Upper lobe of left lung (tissue), 6 donors: ENCODE data around the gene NT5DC2. TPM values are rescaled to one million over a fixed set of nuclear protein-coding genes. Genes with fewer than 3 reads are reported as not detected.

Source experiments
- ATAC-seq, 2 donors: fragments of 200-7000 bp; cut with Tn5 transposase; one replicate each; pipeline ENCODE4 v1.9.1; 2022; ENCODE audit warnings: mild to moderate bottlenecking in 2 of 2, moderate library complexity in 2 of 2; ENCODE audit not compliant: low FRiP score in 2 of 2
- DNase-seq, 2 donors: peaks; one replicate each; pipeline ENCODE4 v3.0.0-alpha.2; 2019 to 2020
- H3K27ac ChIP-seq, 4 donors: fragments of 200-600 bp; sonication (generic); one replicate each; pipeline ENCODE4 v1.5.1; 2016 to 2019
- H3K27me3 ChIP-seq, 4 donors: fragments of 200-600 bp; sonication (generic); one replicate each; pipeline ENCODE4 v1.5.1; 2017 to 2019
- H3K36me3 ChIP-seq, 4 donors: fragments of 200-600 bp; sonication (generic); one replicate each; pipeline ENCODE4 v1.5.1; 2016 to 2019
- H3K4me1 ChIP-seq, 4 donors: fragments of 200-600 bp; sonication (generic); one replicate each; pipeline ENCODE4 v1.5.1; 2018 to 2019
- H3K4me3 ChIP-seq, 4 donors: fragments of 200-600 bp; sonication (generic); one replicate each; pipeline ENCODE4 v1.5.1; 2017 to 2019; ENCODE audit warnings: mild to moderate bottlenecking in 2 of 4, moderate library complexity in 1 of 4
- H3K9me3 ChIP-seq, 4 donors: fragments of 200-600 bp; sonication (generic); one replicate each; pipeline ENCODE4 v1.5.1; 2018 to 2019
- CTCF ChIP-seq, 6 experiments: fragments of 450-650 bp in 4 of 6; fragments of 200-600 bp in 2 of 6; sonication (generic) in 2 of 6; IDR thresholded peaks; one replicate each; pipeline ENCODE4 v1.5.1; 2016 to 2019; ENCODE audit warnings: antibody characterized with exemption in 6 of 6
- EP300 ChIP-seq, 4 donors: sonication (generic); formaldehyde crosslinking; IDR thresholded peaks; one replicate each; pipeline ENCODE4 v1.5.1; 2017; ENCODE audit warnings: antibody characterized with exemption in 4 of 4, control low read depth in 2 of 4
- POLR2A ChIP-seq, 4 donors: fragments of 450-650 bp; IDR thresholded peaks; one replicate each; pipeline ENCODE4 v1.5.1; 2016 to 2017; ENCODE audit warnings: antibody characterized with exemption in 4 of 4, mild to moderate bottlenecking in 2 of 4
- POLR2AphosphoS5 ChIP-seq, 2 donors: sonication (generic); formaldehyde crosslinking; IDR thresholded peaks; one replicate each; pipeline ENCODE4 v1.5.1; 2017; ENCODE audit warnings: antibody characterized with exemption in 2 of 2
- WGBS, 2 donors: methylation state at CpG; one replicate each; pipeline ENCODE4 v1.1.5; 2017 to 2018; 5-methylcytosine and 5-hydroxymethylcytosine counted together
- total RNA-seq, 6 donors: library from RNA; depleted of rRNA in 4 of 6; stranded (reverse); fragments of >200 nt in 4 of 6; gene quantifications; one replicate each; pipeline versions ENCODE4 v1.1.0 to v1.2.1, GENCODE V29; 2016 to 2021
- donor health status: DM: no; HTN: no; CAD: no; lungs with moderate emphysema.
- donor health status: DM: no; HTN: yes; CAD: no; lungs with severe emphysema.

NT5DC2 gene
- total RNA-seq, 6 donors from 2014 or later = 27.3 to 113 (median 46.2) TPM

GRCh38 chr3:52506266-52506966 is 27.2 kb downstream of the NT5DC2 start:
- Histone ChIP-seq H3K36me3 (peaks cover 0 to 56% (median 8%) of the 10 kb centered on the region in 4 donors), H3K27ac (no peak overlapping the region), H3K27me3 (no peaks in the 10 kb centered on the region), H3K4me1 (no peaks in the 10 kb centered on the region), H3K9me3 (no peaks in the 10 kb centered on the region), H3K4me3 (no peak overlapping the region)
- WGBS, 2 donors = 92 to 94% methylated on average over 6 to 27 of the region's 27 CpGs
- no peak for ATAC-seq
- DNase-seq = peak in 1 of 2 donors; percentile 68
- TF ChIP-seq CTCF (IDR thresholded peaks at IDR 0.05) (no peak), POLR2A (IDR thresholded peaks at IDR 0.05) (no peak), POLR2AphosphoS5 (IDR thresholded peaks at IDR 0.05) (no peak), EP300 (IDR thresholded peaks at IDR 0.05) (no peak)

DNA sequence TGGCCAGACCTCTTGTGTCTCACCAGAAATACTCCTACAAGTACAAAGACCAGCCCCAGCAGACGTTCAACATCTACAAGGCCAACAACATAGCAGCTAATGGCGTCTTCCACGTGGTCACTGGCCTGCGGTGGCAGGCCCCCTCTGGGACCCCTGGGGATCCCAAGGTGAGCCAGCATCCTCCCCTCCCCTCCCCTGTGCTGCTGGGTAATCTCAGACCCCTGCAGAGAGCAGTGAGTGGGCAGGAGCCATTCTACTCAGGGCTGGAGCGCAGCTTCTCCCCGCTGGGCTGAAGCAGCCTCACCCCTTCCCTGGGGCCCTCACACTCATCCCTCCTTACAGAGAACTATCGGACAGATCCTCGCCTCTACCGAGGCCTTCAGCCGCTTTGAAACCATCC is 28.7 kb downstream of the NT5DC2 start:
- H3K27ac ChIP-seq = no peak overlapping the region

GRCh38 chr3:52503788-52504424 is 29.8 kb downstream of the NT5DC2 start:
- Histone ChIP-seq H3K36me3 (peaks cover 0 to 42% (median 8%) of the 10 kb centered on the region in 4 donors), H3K27ac (no peak overlapping the region), H3K4me3 (no peak overlapping the region), H3K27me3 (no peaks in the 10 kb centered on the region), H3K9me3 (no peaks in the 10 kb centered on the region), H3K4me1 (peaks cover 0 to 5% (median 0%) of the 10 kb centered on the region in 4 donors)
- no peak for ATAC-seq
- no peak for TF ChIP-seq CTCF (IDR thresholded peaks at IDR 0.05)
- TF ChIP-seq EP300 (IDR thresholded peaks at IDR 0.05) = no peak
- TF ChIP-seq POLR2A (IDR thresholded peaks at IDR 0.05) = no peak
- TF ChIP-seq POLR2AphosphoS5 (IDR thresholded peaks at IDR 0.05) = no peak
- WGBS, 2 donors = 78 to 100% methylated on average over 2 to 12 of the region's 23 CpGs
- DNase-seq = peak in 1 of 2 donors; percentile 66

More for the DNA sequence above, 28.7 kb downstream of the NT5DC2 start:
- H3K27me3 ChIP-seq = no peaks in the 10 kb centered on the region
- TF ChIP-seq EP300 (IDR thresholded peaks at IDR 0.05) = no peak
- 88 to 93% methylated on average over 10 of the region's 10 CpGs for WGBS, 2 donors
- no peaks in the 10 kb centered on the region for H3K4me1 ChIP-seq
- H3K9me3 ChIP-seq = no peaks in the 10 kb centered on the region
- peaks cover 0 to 53% (median 8%) of the 10 kb centered on the region in 4 donors for H3K36me3 ChIP-seq
- no peak overlapping the region for H3K4me3 ChIP-seq
- ATAC-seq = no peak
- DNase-seq = peak in 1 of 2 donors; percentile 25

DNA sequence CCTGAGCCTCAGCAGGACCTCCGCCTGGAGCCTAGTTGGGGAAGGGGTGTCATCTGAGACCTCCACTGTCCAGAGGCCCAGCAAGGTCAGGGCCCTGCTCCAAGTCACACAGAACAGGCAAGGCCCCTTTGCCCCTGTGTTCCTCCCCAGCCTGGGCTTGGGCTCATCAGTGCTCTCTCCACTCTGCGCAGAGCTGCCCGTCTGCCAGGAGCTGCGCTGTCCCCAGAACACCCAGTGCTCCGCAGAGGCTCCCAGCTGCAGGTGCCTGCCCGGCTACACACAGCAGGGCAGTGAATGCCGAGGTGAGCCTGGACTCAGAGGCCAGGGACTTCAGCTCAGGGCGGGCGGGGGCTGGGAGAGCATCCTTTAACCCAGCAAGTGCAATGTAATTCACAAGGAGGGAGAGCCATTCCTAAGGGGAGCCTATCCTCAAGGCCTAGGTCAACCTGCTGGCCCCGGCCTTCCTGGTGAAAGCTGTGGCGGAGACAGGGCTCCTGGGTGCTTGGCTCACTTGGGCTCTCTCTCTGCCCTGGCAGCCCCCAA is 30.8 kb downstream of the NT5DC2 start:
- DNase-seq = peak in 1 of 2 donors; percentile 68
- Histone ChIP-seq H3K4me1 (peaks cover 0 to 7% (median 5%) of the 10 kb centered on the region in 4 donors), H3K27me3 (no peaks in the 10 kb centered on the region), H3K36me3 (peaks cover 0 to 37% (median 8%) of the 10 kb centered on the region in 4 donors), H3K4me3 (no peak overlapping the region), H3K27ac (no peak overlapping the region), H3K9me3 (no peaks in the 10 kb centered on the region)
- WGBS, 2 donors = 90 to 100% methylated on average over 2 to 9 of the region's 11 CpGs
- TF ChIP-seq EP300 (IDR thresholded peaks at IDR 0.05) (no peak), POLR2AphosphoS5 (IDR thresholded peaks at IDR 0.05) (no peak)
- ATAC-seq = no peak

DNA sequence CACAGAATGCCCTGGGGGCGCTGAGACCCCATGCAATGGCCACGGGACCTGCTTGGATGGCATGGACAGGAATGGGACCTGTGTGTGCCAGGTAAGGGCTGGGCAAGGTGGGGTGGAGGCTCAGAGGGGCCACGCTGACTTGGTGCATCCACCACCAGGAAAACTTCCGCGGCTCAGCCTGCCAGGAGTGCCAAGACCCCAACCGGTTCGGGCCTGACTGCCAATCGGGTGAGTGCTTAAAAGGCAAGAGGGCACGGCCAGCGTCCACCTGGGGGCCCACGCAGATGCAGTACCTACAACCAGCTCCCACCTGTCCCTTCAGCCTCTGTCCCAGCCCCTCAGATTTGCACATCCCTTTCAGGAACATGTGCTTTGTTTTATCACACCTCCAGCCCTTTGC is 31.7 kb downstream of the NT5DC2 start:
- Histone ChIP-seq H3K27ac (no peak overlapping the region), H3K27me3 (no peaks in the 10 kb centered on the region), H3K36me3 (peaks cover 0 to 31% (median 8%) of the 10 kb centered on the region in 4 donors), H3K9me3 (no peaks in the 10 kb centered on the region), H3K4me3 (no peak overlapping the region), H3K4me1 (peaks cover 0 to 12% (median 5%) of the 10 kb centered on the region in 4 donors)
- DNase-seq (peak in 1 of 2 donors; percentile 66), ATAC-seq (no peak)
- 91 to 92% methylated on average over 4 to 11 of the region's 11 CpGs for WGBS, 2 donors
- TF ChIP-seq POLR2A (IDR thresholded peaks at IDR 0.05) (no peak), POLR2AphosphoS5 (IDR thresholded peaks at IDR 0.05) (no peak), CTCF (IDR thresholded peaks at IDR 0.05) (no peak), EP300 (IDR thresholded peaks at IDR 0.05) (no peak)
